Stimulated activated CD4-positive, alpha-beta T cell treated with anti-CD3 and anti-CD28 coated beads, TNF-alpha, amount 100 ng/mL, for 24 hours (primary cell): ENCODE measurements around the gene PURB.
"Not testable (repeated sequence)": the region's sequence is repeated elsewhere in the genome, so short reads cannot be mapped to it uniquely, and the experiment has no call there.

Source experiments
- DNase-seq, 3 experiments: peaks; one replicate each; pipeline ENCODE4 v3.0.0-alpha.2; 2020; ENCODE audit warnings: low read depth in 3 of 3

PURB gene

DNA sequence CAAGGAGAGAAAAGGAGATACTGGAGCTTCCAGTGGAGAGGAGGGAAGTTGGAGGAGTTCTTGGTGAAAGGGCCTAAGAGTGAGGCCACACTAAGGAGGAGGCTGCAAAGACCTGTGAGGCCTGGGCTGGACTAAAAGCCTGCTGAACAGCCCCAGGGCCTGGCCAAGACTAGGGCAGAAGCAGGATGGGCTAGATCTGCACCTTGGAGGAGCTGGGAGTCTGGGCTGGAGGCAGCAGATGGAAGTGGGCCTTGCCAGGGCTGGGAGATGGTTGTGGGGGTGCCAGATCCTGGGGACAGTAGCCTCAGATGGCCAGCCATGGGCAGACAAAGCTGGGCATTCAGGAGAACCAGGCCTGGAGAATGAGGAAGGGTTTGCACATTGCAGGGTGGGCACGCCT, 6.5 kb upstream of the PURB start:
- no peak for DNase-seq

DNA sequence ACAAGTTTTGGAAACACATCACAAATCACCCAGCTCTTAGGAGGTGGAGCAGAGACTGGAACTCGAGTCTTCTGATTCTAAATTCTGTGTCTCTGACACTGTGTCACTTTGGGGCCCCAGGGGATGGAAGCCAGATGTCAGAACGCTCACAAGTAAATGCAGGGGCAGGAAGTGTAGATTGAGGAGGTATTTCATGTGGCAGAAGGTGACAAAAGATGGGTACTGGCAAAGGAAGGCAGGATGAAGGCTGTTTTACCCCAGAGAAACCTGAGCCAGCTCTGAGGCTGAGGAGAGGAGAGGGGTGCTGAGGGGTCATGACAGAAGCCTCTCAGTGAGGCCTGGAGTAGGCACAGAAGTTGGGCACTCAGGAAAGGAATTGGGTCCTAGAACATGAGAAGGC, 6.0 kb upstream of the PURB start:
- no peak for DNase-seq

DNA sequence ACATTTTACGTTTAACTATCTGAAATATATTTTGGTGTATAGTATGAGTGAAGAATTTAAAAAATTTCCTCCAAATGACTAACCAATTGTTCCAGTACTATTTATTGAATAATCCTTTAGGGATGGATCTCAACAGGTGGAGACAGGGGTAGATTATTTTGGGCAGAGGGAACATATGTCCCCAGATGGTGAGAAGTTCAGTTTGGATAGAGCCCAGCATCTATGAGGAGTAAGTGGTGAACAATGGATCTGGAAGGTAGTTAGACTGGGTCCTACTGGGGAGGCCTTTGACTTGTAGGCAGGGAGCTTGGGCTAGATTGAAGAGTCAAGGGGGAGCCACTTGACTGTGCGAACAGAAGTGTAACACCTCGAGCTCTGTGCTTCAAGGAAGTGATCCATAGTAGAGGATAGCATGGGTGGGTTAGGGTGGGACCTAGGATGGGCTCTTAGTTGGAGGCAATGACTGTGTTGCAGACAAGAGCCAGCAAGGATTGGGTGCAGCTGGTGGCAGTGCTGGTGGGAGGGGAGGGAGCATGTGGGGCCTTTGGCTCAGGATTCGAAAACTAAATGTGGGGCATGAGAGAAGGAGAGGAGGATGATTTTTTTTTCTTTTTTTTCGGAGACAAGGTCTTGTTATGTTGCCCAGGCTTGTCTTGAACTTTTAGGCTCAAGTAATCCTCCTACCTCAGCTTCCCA, 3.9 kb upstream of the PURB start:
- no peak for DNase-seq

DNA sequence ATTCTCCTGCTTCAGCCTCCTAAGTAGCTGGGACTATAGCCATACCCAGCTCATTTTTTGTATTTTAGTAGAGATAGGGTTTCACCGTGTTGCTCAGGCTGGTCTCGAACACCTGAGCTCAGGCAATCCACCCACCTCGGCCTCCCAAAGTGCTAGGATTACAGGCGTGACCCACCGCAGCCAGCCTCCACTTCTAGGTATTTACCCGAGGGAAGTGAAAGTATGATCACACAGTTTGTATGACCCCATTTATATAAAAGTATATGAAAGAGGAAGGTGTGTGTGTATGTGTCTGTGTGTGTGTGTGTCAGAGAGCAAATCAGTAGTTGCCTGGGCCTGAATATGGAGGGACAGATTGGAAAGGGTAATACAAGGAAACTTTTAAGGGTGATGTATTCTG, 2.0 kb upstream of the PURB start:
- no peak for DNase-seq

DNA sequence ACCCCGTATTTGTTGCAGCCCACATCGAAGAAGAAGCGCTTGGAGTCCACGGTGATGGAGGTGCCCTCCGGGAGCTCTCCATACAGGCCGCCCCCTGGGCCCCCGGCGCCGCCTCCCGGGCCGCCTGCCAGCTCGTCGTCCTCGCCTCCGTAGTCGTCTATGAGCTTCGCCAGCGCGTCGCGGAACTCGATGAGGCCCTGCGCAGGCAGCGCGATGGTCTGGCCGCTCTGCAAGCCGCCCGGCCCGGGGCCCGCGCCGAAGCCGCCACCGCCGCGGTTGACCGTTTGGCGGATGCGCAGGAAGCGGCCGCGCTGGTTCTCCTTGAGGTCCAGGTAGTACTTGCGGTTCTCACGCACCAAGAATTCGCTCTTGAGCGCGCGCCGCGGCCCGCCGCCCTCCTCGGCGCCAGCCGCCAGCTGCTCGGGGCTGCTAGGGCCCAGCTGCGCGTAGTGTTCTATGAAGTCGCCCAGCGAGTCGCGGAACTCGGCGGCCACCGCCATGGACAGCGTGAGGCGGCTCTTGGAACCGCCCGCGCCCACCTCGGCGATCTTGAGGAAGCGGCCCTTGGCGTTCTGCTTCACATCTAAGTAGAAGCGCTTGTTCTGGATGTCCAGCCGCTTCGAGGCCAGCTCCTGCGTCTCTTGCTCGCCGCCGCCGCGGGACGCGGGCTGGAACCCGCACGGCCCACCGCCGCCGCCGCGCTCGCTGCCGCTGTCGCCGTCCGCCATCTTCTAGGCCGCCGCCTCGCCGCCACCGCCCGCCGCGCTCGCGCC, 523 bp downstream of the PURB start:
- DNase-seq = peak in 1 of 3 experiments; percentile 38

DNA sequence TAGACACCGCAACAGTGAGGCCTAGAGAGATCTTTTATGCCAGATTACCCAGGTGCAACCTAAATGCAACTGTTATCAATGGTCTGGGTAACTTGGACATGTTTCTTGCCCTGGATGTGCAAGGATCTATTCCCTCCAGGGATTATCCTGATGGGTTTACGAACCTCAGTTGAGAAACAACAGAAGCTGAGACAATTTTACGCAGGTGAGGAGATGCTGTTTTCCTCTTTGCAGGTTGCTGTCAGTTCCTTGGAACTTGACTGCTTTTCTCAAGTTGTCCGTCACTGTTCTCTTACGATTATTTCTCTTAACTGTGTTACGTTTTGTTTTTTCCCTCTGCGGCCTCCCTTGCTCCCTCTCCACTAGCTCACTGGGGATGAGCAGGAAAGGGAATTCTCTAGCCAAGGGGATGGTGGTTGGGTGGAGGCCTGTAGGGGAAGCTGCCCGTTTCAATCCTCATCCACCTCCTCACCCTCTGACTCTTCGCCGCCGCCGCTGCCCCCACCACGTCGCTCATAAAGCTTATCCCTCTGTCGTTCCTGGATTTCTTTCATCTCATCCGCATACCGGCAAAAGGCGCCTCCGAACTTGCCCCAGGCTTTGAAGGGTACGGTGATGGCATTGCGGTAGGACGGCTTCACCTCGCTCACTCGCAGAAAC, 1.2 kb downstream of the PURB start:
- no peak for DNase-seq

DNA sequence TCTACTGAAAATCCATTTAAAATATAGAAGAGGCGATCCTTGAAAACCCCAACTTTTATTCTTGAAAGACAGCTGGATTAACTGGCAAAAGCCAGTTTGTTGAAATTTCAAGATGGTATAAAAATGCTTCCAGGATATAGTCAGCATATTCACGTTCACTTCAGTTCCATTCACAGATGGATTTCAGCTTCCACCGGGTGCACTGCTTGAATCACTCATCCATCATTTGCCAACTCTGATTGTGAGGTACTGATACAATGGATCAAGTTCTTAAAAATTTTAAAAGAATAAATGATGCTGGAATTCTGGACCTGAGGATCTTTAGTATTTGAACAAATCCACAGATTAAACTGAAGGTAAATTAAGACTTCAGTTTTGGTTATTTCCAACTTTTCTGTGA, 2.4 kb downstream of the PURB start:
- no peak for DNase-seq

DNA sequence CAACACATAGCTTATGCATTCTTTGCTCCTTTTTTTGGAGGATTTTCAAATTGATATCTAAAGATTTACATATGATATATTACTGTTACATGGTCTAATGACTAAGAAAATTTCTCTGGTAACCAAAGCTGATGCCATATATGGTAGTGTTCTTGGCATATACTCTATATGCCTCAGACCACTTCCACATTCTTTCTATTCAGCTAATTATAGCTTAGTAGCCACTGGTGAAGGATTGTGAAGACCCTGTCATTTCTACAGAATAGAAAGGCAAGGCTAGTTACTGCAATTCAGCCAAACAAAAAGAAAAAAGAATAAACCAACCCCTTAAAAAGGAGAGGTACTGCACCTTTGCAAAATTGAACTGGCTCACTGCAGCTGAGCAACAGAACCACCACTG, 3.7 kb downstream of the PURB start:
- DNase-seq = no peak

DNA sequence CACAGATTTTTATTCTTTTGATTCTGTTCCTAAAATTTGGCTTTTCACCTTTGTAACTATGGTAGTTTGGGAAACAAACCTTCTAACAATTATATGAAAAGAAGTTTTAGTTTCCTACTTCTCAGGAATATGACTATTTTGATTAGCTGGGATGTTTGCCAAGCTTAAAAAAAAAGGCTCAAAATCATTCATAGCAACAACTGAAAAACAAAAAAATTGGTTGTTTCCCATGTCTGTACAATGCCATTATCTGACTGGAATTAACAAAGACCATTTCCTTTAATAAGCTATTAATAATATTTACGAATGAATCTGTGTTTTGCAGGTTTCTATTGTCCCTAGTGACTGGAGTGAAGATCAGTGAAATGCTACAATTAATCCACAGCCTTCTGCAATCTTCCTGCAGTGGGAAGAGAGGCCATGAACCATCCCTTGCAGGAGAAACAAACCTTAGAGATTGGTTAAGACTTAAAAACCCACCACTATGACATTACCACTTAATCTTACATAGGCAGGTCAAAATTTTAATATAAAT, 4.2 kb downstream of the PURB start:
- no peak for DNase-seq

DNA sequence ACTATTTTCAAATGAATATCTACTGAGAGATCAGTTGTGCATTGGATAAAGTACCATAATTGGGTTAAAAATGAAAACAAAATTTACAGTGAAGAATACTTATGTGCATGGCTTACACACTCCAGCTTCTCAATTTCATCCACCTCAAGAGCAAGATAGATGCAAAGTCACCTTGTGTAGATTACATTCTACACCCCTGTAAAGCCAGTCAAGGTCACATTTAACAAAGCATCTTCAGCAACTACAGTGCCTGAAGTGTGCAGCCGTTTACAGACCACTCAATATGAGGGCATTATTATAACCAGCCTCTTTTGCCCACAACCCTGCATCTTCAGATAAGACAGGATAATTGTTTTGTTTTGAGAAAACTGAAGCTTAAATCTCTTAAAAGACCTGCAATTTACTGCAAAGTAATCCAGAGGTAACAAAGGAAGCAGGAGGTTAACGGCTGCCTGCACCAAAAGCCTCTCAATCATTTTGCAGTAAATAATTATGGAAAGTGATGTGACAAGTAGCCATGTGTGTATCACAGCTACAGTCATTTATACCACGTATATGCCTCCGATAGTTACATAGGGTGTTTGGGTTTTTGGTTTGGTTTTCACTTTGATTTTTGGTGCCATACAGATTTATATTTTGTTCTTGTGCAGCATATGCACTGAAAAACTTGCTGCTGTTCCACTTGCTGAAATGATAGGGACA, 4.9 kb downstream of the PURB start:
- DNase-seq = no peak

DNA sequence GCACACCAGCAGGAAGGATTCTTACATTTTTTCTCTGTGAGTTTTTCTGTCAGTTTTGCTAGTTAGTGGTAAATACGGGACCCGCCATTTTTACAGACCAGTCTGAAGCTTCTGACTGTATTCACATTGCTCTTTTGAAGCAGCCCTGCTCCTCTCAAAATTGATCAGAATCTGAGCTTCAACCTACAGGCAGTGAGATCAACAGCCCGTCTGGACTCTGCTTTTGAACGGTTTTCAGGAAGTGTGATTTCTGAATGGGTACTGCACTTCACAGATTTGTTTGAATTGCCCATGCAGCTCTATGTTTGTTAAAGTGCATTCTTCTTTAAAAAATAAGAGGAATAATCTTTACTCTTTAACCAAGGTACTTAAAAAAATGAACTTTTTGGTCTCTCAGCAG, 8.9 kb downstream of the PURB start:
- DNase-seq = no peak

DNA sequence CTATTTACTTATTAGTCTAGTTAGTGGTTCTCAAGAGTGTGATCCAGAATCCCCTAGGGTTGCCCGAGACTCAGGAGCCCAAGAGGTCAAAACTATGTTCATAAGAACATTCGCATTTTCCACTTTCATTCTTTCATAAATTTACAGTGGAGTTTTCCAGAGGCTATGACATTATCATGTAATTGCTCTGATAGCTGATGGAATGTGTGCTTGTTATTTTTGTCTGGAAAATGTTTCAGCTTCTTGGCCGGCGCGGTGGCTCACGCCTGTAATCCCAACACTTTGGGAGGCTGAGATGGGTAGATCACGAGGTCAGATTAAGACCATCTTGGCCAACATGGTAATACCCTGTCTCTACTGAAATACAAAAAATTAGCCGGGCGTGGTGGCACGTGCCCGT, 10.1 kb downstream of the PURB start:
- no peak for DNase-seq

DNA sequence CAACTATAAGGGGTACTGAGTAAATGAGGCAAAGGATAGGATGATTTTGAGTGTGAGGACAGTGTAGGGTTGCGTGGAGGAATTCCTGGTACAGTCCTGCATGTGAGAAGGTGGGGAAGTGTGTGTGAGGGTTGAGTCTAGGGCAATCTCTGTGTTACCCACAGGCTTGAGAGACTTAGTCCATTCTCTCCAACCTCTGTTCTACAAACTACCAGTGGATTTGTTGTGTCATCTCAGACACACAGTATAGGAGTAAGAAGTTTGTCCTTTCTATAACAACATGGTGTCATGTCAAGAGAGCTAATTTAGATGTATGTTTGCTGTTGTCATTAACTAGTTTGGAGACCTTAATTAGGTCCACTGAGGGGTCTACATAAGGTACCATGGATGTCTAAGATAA, 12.5 kb downstream of the PURB start:
- DNase-seq = no peak

DNA sequence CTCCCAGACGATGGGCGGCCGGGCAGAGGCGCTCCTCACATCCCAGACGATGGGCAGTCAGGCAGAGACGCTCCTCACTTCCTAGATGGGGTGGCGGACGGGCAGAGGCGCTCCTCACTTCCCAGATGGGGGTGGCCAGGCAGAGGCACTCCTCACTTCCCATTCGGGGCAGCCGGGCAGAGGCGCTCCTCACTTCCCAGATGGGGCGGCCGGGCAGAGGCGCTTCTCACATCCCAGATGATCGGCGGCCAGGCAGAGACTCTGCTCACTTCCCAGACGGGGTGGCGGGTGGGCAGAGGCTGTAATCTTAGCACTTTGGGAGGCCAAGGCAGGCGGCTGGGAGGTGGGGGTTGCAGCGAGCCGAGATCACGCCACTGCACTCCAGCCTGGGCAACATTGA, 13.4 kb downstream of the PURB start:
- DNase-seq = not testable (repeated sequence)

DNA sequence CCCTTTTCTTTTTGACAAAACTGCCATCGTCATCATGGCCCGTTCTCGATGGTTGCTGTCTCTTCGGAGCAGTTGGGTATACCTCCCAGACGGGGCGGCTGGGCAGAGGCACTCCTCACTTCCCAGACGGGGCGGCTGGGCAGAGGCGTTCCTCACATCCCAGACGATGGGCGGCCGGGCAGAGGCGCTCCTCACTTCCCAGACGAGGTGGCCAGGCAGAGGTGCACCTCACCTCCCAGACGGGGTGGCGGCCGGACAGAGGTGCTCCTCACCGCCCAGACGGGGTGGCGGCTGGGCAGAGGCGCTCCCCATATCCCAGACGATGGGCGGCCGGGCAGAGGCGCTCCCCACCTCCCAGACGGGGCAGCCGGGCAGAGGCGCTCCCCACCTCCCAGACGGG, 14.6 kb downstream of the PURB start:
- DNase-seq = not testable (repeated sequence)

DNA sequence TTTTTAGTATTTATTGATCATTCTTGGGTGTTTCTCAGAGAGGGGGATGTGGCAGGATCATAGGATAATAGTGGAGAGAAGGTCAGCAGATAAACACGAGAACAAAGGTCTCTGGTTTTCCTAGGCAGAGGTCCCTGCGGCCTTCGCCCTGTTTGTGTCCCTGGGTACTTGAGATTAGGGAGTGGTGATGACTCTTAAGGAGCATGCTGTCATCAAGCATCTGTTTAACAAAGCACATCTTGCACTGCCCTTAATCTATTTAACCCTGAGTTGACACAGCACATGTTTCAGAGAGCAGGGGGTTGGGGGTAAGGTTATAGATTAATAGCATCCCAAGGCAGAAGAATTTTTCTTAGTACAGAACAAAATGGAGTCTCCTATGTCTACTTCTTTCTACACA, 15.0 kb downstream of the PURB start:
- not testable (repeated sequence) for DNase-seq

DNA sequence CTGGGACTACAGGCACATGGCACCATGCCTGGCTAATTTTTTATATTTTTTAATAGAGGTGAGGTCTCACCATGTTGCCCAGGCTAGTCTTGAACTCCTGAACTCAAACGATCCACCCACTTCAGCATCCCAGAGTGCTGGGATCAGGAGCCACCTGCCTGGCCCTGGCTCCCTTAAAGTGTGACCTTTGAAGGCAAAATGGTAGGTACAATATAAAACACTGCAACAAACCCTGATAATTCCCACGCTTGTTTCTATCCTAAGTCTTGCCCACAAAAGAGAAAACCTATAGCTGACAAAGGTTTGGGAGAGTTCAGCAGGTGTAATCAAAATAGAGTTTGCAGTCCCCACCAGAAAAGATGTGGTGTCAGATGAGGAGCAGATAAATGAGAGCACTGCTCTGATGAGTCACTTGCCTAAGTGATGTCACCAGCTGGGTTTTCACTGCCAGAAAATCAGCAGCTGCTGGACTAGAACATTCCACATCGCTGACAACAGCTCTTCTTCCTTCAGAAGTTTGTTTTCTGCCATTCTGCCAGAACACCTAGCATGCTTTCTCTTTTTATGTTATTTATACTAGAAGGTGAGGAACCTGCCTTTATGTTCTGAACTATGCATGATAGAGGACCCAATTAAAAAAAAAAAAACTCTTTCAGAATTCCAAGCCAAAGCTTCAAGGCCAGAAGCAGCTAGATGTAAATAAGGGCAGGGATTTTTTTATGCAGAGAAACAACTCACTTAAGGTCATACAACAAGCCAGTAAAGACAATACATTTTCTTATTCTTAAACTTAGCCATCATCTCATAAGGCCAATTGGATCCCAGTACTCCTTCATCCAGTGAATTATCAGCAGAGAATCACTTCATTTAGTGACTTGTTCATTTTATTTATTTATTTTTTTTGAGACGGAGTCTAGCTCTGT, 18.0 kb downstream of the PURB start:
- no peak for DNase-seq

DNA sequence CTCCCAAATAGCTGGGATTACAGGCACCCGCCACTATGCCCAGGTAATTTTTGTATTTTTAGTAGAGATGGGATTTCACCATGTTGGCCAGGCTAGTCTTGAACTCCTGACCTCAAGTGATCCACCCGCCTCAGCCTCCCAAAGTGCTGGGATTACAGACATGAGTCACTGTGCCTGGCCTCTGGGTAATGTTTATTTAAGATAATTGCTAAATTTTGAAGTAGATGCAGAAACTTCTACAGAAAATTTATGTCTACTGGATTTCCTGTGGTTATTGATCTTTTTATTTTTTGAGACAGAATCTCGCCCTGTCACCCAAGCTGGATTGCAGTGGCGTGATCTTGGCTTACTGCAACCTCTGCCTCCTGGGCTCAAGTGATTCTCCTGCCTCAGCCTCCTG, 23.4 kb downstream of the PURB start:
- not testable (repeated sequence) for DNase-seq

DNA sequence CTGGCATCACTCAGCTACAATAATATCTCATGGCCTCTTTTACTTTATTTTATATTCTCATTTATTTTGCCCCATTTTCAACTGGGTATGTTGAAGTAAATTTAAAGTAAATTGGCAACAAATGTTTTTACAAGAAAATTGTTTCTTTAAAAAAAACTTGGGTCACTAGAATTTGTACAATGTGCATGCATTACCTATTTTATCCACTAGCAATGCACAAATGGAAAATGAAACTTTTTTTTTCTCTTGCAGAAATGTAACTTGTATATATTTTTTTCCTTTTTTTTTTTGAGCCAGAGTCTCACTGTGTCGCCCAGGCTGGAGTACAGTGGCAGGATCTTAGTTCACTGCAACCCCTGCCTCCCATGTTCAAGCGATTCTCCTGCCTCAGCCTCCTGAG, 27.2 kb downstream of the PURB start:
- no peak for DNase-seq

DNA sequence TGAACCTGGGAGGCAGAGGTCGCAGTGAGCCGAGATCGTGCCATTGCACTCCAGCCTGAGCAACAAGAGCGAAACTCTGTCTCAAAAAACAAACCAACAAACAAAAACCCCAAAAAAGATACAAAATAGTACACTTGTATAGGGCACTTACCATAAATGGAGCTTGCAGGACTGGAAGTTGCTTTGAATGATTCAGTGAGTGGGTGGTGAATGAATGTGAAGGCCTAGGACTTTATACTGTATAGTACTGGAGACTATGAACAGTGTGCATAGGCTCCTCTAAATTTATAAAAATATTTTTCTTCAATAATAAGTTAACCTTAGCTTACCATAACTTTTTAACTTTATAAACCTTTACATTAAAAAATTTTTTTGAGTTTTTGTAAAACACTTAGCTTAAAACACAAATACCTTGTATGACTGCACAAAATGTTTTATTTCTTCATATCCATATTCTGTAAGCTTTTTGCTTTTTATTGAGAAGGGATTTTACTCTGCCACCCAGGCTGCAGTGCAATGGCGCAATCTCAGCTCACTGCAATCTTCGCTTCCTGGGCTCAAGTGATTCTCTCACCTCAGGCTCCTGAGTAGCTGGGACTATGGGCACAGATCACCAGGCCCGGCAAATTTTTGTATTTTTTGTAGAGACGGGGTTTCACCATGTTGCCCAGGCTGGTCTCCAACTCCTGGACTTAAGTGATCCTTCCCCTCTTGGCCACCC, 30.5 kb downstream of the PURB start:
- DNase-seq = no peak
